Stimulated activated CD4-positive, alpha-beta T cell treated with anti-CD3 and anti-CD28 coated beads, TNF-alpha, amount 100 ng/mL, for 4 hours (primary cell): ENCODE results near the gene IL31RA.
"Not testable (repeated sequence)": the region's sequence is repeated elsewhere in the genome, so short reads cannot be mapped to it uniquely, and the experiment has no call there.

Experiments
- DNase-seq, 3 experiments: peaks; one replicate each; pipeline ENCODE4 v3.0.0-alpha.2; 2020; ENCODE audit warnings: low read depth in 3 of 3

The IL31RA gene

GRCh38 chr5:55925181-55925580 is 74.0 kb downstream of the IL31RA start:
- DNase-seq, result no peak

- no peak for DNase-seq
Observed at GRCh38 chr5:55925712-55926111, 74.6 kb downstream of the IL31RA start.

- DNase-seq, result no peak
Observed at GRCh38 chr5:55926476-55926875, 75.3 kb downstream of the IL31RA start.

GRCh38 chr5:55927861-55928655 is 76.9 kb downstream of the IL31RA start:
- DNase-seq, result no peak

GRCh38 chr5:55929020-55929799 is 78.1 kb downstream of the IL31RA start:
- no peak for DNase-seq

GRCh38 chr5:55932700-55933099 is 81.5 kb downstream of the IL31RA start:
- no peak for DNase-seq

- no peak for DNase-seq
Observed at GRCh38 chr5:55933377-55934114, 82.4 kb downstream of the IL31RA start.

GRCh38 chr5:55934115-55934613 is 83.0 kb downstream of the IL31RA start:
- DNase-seq, result no peak

- no peak for DNase-seq
Observed at GRCh38 chr5:55934720-55935119, 83.6 kb downstream of the IL31RA start.

GRCh38 chr5:55935371-55935770 is 84.2 kb downstream of the IL31RA start:
- DNase-seq, result no peak

- DNase-seq, result peak; percentile 52 to 61 (median 57)
Observed at GRCh38 chr5:55936100-55936693, 85.0 kb downstream of the IL31RA start.

GRCh38 chr5:55937598-55937997 is 86.4 kb downstream of the IL31RA start:
- not testable (repeated sequence) for DNase-seq

- DNase-seq, result not testable (repeated sequence)
Observed at GRCh38 chr5:55941154-55941553, 90.0 kb downstream of the IL31RA start.

GRCh38 chr5:55959208-55959607 is 108.1 kb downstream of the IL31RA start:
- no peak for DNase-seq

- DNase-seq, result no peak
Observed at GRCh38 chr5:55960779-55961178, 109.6 kb downstream of the IL31RA start.

- no peak for DNase-seq
Observed at GRCh38 chr5:55965525-55965924, 114.4 kb downstream of the IL31RA start.

- no peak for DNase-seq
Observed at GRCh38 chr5:55966284-55966683, 115.1 kb downstream of the IL31RA start.

- no peak for DNase-seq
Observed at GRCh38 chr5:55969956-55970355, 118.8 kb downstream of the IL31RA start.
